SK-N-SH treated with all-trans-retinoic acid at 6 μM for 48 hours (cell line): ENCODE data around the gene TAF6.

Source experiments
- ATAC-seq: fragments of 200-7000 bp; cut with Tn5 transposase; 3 replicates; pipeline ENCODE4 v1.9.1; 2020; ENCODE audit warnings: mild to moderate bottlenecking, moderate library complexity
- ARNTL ChIP-seq: fragments of 450-650 bp; formaldehyde crosslinking; IDR thresholded peaks from 2 replicates; pipeline ENCODE4 v1.5.0; 2020; ENCODE audit warnings: low read depth, mild to moderate bottlenecking, moderate library complexity, borderline replicate concordance
- BACH2 ChIP-seq: fragments of 250-450 bp; sonication (Bioruptor Pico); IDR thresholded peaks from 2 replicates; pipeline ENCODE4 v1.9.0; 2021; ENCODE audit warnings: mild to moderate bottlenecking, borderline replicate concordance
- CREB5 ChIP-seq: fragments of 250-450 bp; sonication (Bioruptor Pico); IDR thresholded peaks from 2 replicates; pipeline ENCODE4 v1.5.1; 2020; ENCODE audit warnings: low read depth, mild to moderate bottlenecking, moderate library complexity
- CSDC2 ChIP-seq: fragments of 250-450 bp; sonication (Bioruptor Pico); IDR thresholded peaks from 2 replicates; pipeline ENCODE4 v1.5.0; 2020; ENCODE audit warnings: mild to moderate bottlenecking, moderate library complexity
- CSRNP3 ChIP-seq: fragments of 250-450 bp; sonication (Bioruptor Pico); IDR thresholded peaks from 2 replicates; pipeline ENCODE4 v1.5.1; 2021; ENCODE audit warnings: mild to moderate bottlenecking, moderate library complexity
- ESRRG ChIP-seq: fragments of 250-450 bp; sonication (Bioruptor Pico); IDR thresholded peaks from 2 replicates; pipeline ENCODE4 v1.6.1; 2021; ENCODE audit warnings: mild to moderate bottlenecking
- GLIS3 ChIP-seq: fragments of 250-450 bp; sonication (Bioruptor Pico); IDR thresholded peaks from 2 replicates; pipeline ENCODE4 v1.5.0; 2020; ENCODE audit warnings: mild to moderate bottlenecking, moderate library complexity
- ISL1 ChIP-seq: fragments of 250-450 bp; sonication (Bioruptor Pico); IDR thresholded peaks from 2 replicates; pipeline ENCODE4 v2.1.2; 2022; ENCODE audit warnings: mild to moderate bottlenecking, moderate library complexity
- OSR1 ChIP-seq: fragments of 250-450 bp; sonication (Bioruptor Pico); IDR thresholded peaks from 2 replicates; pipeline ENCODE4 v1.8.0; 2022; ENCODE audit warnings: moderate library complexity, mild to moderate bottlenecking, inconsistent platforms
- PATZ1 ChIP-seq: fragments of 250-450 bp; sonication (Bioruptor Pico); IDR thresholded peaks from 2 replicates; pipeline ENCODE4 v1.8.0; 2020; ENCODE audit warnings: mild to moderate bottlenecking, moderate library complexity, borderline replicate concordance
- PPARA ChIP-seq: fragments of 250-450 bp; sonication (Bioruptor Pico); IDR thresholded peaks from 2 replicates; pipeline ENCODE4 v1.5.0; 2020; ENCODE audit warnings: mild to moderate bottlenecking, borderline replicate concordance
- RARB ChIP-seq: fragments of 250-450 bp; sonication (Bioruptor Pico); IDR thresholded peaks from 2 replicates; pipeline ENCODE4 v1.8.0; 2021; ENCODE audit warnings: mild to moderate bottlenecking, moderate library complexity
- SNAI2 ChIP-seq: fragments of 250-450 bp; sonication (Bioruptor Pico); IDR thresholded peaks from 2 replicates; pipeline ENCODE4 v1.5.0; 2020; ENCODE audit warnings: mild to moderate bottlenecking, moderate library complexity
- TCF4 ChIP-seq: fragments of 250-450 bp; sonication (Bioruptor Pico); IDR thresholded peaks from 2 replicates; pipeline ENCODE4 v1.8.0; 2021; ENCODE audit warnings: mild to moderate bottlenecking, moderate library complexity, borderline replicate concordance
- TOX ChIP-seq: fragments of 250-450 bp; sonication (Bioruptor Pico); IDR thresholded peaks from 2 replicates; pipeline ENCODE4 v1.8.0; 2021; ENCODE audit warnings: mild to moderate bottlenecking, moderate library complexity, borderline replicate concordance
- TSHZ2 ChIP-seq: fragments of 250-450 bp; sonication (Bioruptor Pico); IDR thresholded peaks from 2 replicates; pipeline ENCODE4 v1.5.0; 2020; ENCODE audit warnings: mild to moderate bottlenecking, moderate library complexity
- ZC3H10 ChIP-seq: fragments of 250-450 bp; sonication (Bioruptor Pico); IDR thresholded peaks from 2 replicates; pipeline ENCODE4 v1.5.1; 2021; ENCODE audit warnings: mild to moderate bottlenecking, moderate library complexity
- ZFP30 ChIP-seq: fragments of 450-650 bp; formaldehyde crosslinking; IDR thresholded peaks from 2 replicates; pipeline ENCODE4 v1.5.0; 2022; ENCODE audit warnings: mild to moderate bottlenecking, moderate library complexity
- ZNF565 ChIP-seq: fragments of 450-650 bp; formaldehyde crosslinking; conservative IDR thresholded peaks from 2 replicates; pipeline ENCODE4 v1.5.0; 2020; ENCODE audit warnings: low read depth, mild to moderate bottlenecking, moderate library complexity
- ZNF70 ChIP-seq: fragments of 450-650 bp; formaldehyde crosslinking; IDR thresholded peaks from 2 replicates; pipeline ENCODE4 v1.5.0; 2020; ENCODE audit warnings: mild to moderate bottlenecking, moderate library complexity
- ZNF8 ChIP-seq: fragments of 450-650 bp; formaldehyde crosslinking; IDR thresholded peaks from 2 replicates; pipeline ENCODE4 v1.5.0; 2020; ENCODE audit warnings: mild to moderate bottlenecking, moderate library complexity

TAF6 gene

GRCh38 chr7:100077205-100077604, 42.0 kb downstream of the TAF6 start:
- ATAC-seq = no peak
- TF ChIP-seq BACH2 (CRISPR knock-in tag) (no peak), ZNF70 (no peak), CSDC2 (no peak)

GRCh38 chr7:100075418-100075817, 43.7 kb downstream of the TAF6 start:
- no peak for TF ChIP-seq ESRRG (CRISPR knock-in tag)
- TF ChIP-seq TOX = no peak
- no peak for TF ChIP-seq ZC3H10 (CRISPR knock-in tag)
- TF ChIP-seq BACH2 (CRISPR knock-in tag) = no peak
- no peak for ATAC-seq

GRCh38 chr7:100074841-100075240, 44.3 kb downstream of the TAF6 start:
- TF ChIP-seq ZNF70 = no peak
- TF ChIP-seq ISL1 (CRISPR knock-in tag) = no peak
- TF ChIP-seq OSR1 = no peak
- TF ChIP-seq ZNF8 (CRISPR knock-in tag) = 0 out of 2 replicates have a peak, but pooled peaks have one; percentile 22
- no peak for ATAC-seq

GRCh38 chr7:100072462-100072861, 46.7 kb downstream of the TAF6 start:
- no peak for ATAC-seq
- TF ChIP-seq ISL1 (CRISPR knock-in tag) (no peak), PPARA (CRISPR knock-in tag) (no peak), CREB5 (CRISPR knock-in tag) (no peak), OSR1 (no peak), BACH2 (CRISPR knock-in tag) (no peak), RARB (CRISPR knock-in tag) (no peak), ZNF565 (CRISPR knock-in tag) (no peak), TSHZ2 (no peak)

- TF ChIP-seq RARB (CRISPR knock-in tag) = no peak
- no peak for TF ChIP-seq ZC3H10 (CRISPR knock-in tag)
- no peak for TF ChIP-seq SNAI2 (CRISPR knock-in tag)
- no peak for TF ChIP-seq TOX
- TF ChIP-seq PATZ1 = no peak
- no peak for TF ChIP-seq BACH2 (CRISPR knock-in tag)
- TF ChIP-seq TCF4 (CRISPR knock-in tag) = no peak
- ATAC-seq = no peak
Observed at GRCh38 chr7:100071018-100071723, 48.0 kb downstream of the TAF6 start.

- no peak for ATAC-seq
- TF ChIP-seq ZNF70 (no peak), ZC3H10 (CRISPR knock-in tag) (no peak), ARNTL (CRISPR knock-in tag) (no peak), PPARA (CRISPR knock-in tag) (no peak), ZNF8 (CRISPR knock-in tag) (no peak), CSRNP3 (CRISPR knock-in tag) (no peak), GLIS3 (CRISPR knock-in tag) (no peak), TSHZ2 (no peak), RARB (CRISPR knock-in tag) (no peak), CSDC2 (no peak), SNAI2 (CRISPR knock-in tag) (no peak), ZFP30 (CRISPR knock-in tag) (no peak)
Observed at GRCh38 chr7:100069991-100070390, 49.2 kb downstream of the TAF6 start.
